Glomerular visceral epithelial cell (primary cell): ENCODE results near the gene RORC.
"Not testable (repeated sequence)": the region's sequence is repeated elsewhere in the genome, so short reads cannot be mapped to it uniquely, and the experiment has no call there.

ENCODE experiments used
- DNase-seq: peaks from one replicate; pipeline ENCODE4 v3.0.0-alpha.2; 2016; ENCODE audit errors: extremely low spot score

The RORC gene

DNA sequence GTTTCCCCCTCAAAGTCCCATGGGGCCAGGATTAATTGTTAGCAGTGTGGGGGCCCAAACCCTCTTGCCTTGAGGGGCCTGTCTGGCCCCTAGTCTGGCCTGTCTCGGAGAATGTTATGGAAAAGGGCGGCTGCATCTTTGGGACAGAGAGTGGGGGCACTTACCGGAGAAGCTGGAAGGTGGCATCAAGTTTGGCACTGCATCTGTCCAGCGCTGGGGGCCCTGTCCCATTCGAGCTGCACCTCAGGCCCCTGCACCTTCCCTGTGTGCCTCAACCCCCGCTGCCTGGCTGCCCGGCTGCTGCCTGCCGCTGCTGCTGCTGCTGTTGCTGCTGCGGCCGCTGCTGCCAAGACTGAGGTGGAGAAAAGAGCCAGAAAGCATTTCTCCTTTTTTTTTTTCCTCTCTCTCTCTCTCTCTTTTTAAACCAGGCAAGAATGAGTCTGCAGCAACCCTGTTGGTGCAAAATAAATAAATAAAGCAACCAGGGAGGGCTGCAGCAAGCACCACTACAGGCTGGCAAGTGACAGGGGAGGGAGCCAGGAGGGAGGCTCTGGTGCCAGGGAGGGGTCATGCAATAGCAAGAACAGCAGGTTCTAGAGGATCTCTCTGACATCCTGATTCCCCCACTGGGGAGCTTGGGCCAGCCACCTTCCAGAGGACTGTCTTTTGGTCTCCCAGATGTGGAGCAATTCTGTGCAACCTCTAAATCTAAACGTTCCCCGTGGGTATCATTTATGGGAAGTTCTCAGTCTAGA, 26.4 kb downstream of the RORC start, which contains the start of gene LINGO4:
Gene LINGO4 (minus strand): TSS at position 354 of the 755 bp plus-strand sequence. CDS start 2,715 bp downstream, outside the sequence.
- DNase-seq = no peak

DNA sequence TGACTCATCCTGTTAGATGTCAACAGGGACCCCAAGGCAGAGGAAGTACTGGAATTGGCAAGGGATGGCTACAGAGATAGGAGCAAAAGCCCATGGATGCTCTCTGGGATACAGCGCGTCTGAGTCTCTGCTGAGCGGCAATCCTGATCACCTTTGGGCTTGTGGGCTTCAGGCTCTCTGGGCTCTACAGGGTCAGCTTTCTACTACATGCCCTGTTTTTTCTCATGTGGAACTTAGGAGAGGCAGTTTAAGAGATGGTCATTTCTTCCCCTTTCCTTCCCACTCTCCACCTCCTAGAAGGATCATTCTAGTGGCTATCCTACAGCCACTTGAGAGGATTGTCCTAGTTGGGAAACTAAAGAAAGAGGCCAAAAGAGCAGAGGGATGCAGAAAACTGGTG, 27.7 kb downstream of the RORC start:
- no peak for DNase-seq

DNA sequence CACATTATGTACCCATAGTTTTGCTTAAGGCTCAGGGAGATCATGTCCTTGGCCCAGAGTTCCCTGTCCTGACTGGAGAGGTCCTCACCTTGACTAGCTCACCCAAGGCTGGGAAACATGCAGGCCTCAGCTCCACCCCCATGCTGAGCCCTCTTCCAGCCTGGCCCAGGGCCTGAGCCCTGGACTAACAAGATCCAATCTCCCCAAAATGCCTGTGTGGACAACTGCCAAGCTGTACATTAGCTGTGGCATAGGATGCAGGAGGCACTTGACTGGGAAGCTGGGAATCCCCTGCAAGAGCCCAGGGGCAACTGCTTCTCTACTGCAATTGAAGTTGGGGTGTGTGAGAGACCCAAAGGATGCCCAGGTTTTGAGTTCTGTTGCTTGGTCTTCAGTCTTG, 28.4 kb downstream of the RORC start:
- no peak for DNase-seq

DNA sequence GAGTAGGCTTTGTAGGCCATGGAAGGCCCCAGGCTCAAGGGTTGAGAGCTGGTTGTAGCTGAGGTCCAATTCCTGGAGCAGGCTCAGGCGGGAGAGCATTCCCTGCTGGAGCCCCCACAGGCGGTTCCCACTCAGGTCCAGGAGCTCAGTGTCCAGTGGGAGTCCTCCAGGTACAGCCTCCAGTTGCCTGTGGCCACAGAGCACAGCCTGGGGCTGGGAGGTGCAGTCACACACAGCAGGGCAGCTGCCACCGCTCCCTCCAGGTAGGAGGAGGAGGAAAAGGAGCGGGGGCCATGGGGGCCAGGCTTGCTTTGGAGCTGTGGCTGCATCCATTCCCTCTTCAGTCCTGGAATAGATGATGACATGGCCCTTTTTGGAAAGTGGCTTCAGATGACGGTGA, 29.2 kb downstream of the RORC start:
- no peak for DNase-seq

DNA sequence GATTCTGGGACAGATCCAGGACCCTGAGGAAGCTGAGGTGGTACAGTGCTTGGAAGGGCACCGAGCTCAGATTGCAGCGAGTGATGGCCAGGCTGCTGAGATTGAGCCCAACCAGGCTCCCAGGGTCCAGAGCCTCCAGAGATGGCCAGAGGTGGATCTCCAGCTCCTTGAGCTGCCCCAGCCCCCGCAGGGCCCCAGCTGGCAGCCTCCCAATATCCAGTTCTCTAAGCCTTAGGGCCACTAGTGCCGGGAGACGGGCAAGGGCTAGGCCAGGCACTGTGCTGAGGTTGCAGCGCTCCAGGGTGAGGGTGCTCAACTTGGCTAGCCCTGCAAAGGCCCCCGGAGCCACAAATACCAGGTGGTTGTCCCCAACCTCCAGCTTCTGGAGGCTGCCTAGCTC, 29.8 kb downstream of the RORC start:
- no peak for DNase-seq

DNA sequence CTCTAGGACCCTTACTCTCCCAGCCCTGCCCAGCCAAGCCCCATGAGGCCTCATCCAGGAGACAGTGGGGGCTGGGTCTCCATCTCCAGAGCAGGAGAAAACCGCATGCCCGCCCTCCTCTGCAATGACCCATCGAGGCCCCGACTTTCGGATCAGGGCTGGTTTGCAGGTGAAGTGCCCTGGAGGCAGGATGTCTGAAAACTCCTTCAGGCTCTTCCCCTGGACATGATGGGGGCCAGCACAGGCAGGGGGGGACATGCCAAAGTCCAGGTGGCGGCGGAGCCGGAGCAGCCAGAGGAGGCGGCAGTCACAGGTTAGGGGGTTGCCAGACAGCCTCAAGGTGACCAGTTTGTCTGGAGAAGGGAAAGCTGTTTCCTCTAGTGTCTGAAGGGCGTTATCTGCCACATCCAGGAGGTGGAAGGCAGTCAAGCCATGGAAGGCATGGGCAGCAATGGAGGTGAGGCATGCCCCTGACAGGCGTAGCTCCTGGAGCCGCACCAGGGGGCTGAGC, 30.2 kb downstream of the RORC start:
- no peak for DNase-seq

DNA sequence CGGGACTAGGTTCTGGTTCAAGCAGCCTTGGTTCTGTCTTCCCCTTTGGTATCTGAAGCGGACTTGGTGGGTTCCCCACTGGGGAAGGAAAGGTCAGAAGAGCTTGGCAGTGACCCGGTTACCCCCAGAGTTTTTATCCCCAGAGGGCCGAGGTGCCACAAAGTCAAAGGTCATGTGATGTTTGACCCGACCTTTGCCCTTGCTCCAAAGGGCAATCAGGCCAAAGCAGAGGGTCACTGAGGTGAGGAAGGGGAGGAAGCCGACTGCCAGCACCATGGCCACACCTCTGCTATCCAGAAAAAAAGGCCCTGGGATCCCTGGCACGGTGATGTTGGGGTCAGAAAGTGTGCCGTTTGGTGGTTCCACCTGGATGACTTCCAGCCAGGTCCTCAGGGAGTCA, 30.8 kb downstream of the RORC start:
- no peak for DNase-seq

DNA sequence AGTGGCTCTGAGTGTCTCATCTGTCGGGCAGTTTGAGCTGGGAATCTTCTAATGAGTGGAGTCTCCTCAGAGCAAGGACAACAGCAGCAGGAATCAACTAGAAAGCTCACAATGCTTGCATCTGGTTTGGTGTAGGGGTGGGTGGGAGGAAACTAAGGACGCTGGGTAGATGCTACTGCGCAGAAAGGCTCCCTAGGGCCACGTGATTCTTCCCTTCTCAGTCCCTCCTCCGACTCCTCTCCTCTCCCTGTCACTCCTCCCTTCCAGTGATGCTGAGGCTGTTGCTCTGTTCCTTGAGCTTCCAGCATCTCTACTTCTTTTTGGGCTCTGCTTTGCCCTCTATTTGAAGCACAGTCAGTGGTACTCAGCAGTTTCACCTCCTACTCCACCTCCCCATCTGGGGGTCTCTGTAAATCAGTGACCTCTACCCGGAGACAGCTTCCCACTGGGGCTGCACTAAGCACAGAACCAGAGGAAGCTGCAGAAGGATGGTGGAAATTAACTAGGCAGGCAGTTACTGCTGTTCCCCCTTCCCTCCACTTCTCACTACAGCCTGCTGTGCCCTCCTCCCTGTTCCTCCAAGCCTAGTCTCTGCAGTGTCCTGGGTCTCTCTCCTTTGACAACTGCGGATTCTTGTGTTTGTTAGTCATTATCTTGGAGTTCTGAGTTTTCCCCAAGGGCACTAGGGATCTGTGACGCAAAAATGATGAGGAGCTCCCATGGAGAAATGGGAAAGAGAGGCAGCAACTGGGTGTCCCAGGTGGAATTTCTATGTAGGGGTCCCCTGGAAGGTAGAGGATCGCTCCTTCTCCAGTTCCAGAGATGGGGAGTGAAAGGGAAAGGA, 32.2 kb downstream of the RORC start:
- no peak for DNase-seq

DNA sequence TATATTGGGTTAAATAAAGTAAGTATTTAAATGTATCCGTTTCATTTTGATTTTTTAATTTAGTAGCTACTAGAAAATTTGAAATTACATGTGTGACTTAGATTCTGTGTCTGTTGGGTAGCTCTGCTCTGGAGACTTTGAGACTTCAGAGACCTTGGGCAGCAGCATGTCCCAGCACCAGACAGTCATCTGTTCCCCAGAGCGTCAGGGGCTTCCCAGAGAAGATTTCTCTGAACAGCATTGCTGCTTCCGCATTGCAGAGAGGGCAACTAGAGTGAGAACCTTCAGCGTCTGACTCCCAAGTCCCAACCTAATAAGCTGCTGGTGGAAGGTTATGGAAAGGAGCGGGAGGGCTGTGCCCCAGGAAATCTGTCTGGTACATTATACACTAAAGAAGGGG, 33.0 kb downstream of the RORC start:
- DNase-seq = no peak

DNA sequence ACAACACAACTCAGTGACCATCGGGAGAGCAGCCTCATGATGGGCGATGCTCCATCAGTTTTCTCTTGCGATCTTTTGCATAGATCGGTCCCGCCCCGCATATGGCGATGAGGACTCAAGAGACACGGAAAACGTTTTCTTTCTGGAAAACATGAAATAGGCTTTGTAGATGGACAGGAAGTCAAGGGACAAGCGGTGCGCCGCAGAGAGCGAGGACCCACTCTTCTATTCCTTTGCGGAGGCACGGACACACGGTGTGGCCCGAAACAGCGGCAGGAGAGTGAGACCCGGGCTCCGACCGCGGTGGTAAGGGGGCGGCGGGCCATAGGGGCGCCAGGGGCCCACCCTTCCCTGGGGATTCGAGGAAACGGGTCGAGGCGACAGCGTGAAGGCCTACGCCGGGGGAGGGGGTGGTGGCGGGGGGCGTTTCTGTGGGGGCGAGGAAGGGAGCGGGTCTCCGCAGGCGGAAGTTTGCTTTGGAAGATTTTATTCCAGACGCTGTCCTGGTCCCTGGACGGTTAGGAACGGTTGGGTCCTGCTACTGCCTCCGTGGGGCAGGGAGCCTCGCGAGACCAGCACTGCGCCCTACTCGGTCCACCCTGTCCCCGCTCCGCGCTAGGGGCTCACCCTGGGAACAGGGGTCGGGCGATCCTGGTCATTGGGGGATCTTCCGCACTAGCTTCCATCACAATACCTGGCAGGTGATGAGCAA, 40.5 kb downstream of the RORC start:
- peak; percentile 24 for DNase-seq

DNA sequence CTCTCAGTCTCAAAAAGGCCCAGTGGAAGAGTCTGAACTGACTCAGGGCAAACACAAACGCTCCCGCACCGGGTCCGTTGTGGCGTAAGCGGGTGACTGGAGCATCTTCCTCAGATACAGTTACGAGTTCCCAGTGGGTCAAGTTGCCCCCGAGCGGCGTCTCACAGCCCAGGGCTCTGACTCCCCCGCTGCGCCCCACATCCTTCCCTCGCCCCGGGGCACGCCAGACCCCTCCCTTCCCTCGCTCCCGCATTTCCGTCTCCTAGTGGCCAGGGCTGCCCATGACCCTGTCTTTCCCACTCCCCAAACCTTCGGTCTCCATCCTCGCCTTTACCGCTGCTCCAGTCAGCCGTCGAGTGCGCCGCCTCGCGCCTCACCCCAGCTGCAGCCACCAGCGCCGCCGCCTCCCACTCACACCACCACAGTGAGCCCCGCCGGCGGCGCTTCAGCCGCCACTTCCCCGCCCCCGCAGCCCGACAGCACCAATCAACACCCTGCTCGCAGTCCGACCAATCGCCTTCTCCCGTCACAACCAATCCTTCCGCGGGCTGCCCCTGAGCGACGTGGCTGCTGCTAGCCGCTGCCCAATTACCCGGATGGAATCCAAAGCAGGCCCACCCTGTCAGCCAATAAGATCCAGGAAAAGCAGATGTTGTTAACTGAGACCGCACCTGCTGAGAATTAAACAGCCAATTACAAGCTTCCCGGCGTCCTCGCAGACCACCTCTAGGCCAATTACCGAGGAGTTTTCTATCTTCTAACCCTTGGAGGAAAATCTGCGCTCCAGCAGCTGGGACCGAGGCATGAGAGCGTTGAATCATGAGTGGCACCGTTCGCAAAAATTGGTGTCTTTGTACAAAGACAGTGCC, 41.3 kb downstream of the RORC start, which contains the start of gene TDRKH:
Gene TDRKH (minus strand): TSS at position 430 of the 869 bp plus-strand sequence. CDS start 7,478 bp downstream, outside the sequence.
- DNase-seq = peak; percentile 100

DNA sequence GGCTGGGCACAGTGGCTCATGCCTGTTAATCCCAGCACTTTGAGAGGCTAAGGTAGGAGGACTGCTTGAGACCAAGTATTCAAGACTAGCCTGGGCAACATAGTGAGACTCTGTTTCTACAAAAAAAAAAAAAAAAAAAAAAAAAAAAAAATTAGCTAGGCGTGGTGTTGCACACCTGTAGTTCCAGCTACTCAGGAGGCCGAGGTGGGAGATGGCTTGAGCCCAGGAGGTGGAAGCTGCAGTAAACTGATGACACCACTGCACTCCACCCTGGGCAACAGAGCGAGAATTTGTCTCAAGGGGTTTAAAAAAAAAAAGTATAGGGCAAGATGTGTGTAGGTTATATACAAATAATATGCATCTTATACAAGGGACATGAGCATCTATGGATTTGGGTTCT, 43.9 kb downstream of the RORC start:
- no peak for DNase-seq

DNA sequence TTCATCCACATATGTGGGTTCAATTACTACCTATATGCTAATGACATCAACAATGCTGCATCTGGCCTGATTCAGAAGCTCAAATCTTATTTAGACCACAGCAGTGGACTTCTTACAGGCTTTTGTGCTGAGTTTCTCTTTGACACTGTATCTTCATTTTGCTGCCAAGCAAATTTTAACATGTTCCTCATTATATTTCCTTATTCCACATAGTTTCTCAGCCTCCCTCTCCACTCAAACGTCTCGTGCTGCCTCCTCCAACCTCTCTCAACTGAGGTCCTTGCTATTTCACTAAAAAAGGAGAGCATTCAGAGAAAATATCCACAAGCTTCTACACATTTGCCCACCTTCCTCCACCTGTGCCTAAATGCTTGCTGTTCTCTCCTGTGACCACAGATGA, 47.8 kb downstream of the RORC start:
- DNase-seq = no peak

DNA sequence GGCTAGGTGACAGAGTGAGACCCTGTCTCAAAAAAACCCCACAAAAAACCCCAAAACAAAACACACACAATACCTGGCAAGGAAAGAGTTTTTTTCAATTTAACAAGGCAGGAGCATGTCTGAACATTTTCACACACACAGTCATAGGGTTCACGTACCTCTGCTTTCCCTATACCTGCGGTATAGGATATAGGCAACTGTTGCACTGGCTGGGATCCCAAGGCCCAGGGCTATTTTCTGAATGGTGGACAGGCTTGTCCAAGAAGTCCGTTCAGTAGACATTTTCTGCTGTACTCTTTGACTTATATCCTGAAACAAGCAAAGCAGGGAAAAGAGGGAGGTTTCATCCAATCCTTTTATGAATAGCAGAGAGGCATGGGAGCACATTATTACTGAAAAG, 48.9 kb downstream of the RORC start:
- no peak for DNase-seq

DNA sequence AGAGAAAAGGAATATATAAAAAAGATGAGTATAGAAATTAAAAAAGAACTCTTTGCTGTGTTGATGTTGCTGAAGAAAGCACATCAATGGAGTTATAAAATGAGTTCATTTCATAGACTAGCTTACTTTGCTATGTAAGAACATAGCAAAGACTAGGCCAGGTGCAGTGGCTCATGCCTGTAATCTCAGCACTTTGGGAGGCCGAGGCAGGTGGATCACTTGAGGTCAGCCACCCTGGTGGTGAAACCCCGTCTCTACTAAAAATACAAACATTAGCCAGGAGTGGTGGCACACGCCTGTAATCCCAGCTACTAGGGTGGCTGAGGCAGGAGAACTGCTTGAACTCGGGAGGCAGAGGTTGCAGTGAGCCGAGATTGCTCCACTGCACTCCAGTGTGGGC, 49.6 kb downstream of the RORC start:
- DNase-seq = not testable (repeated sequence)

DNA sequence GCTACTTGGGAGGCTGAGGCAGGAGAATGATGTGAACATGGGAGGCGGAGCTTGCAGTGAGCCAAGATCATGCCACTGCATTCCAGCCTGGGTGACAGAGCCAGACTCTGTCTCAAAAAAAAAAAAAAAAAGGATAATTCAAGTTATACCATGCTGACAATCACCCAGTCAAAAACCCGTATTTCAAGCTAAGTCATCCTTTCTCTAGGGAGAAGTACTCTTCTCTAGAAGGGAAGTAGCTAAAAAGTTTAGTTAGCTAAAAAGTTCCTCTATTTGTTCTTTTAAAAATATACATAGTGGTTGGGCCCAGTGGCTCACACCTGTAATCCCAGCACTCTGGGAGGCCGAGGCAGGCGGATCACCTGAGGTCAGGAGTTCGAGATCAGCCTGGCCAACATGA, 50.9 kb downstream of the RORC start:
- DNase-seq = not testable (repeated sequence)

DNA sequence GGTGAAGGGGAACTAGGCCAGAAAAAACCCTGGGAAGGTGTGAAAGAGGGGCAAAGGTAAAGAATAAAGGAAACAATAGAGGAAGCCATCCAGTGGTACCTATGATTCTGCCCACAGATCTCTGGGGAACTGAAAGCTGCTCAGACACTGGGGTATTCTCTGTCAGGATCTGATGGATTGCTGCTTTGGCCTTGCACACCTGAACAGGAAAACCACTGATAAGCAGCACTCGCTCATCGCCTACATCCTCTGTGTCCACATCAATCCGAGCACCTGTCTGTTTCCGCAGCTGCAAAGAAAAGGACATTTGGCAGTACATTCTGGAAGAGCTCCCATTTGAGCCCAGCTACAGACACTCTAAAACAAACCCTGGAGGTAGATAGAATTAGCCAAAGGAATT, 51.8 kb downstream of the RORC start:
- no peak for DNase-seq

DNA sequence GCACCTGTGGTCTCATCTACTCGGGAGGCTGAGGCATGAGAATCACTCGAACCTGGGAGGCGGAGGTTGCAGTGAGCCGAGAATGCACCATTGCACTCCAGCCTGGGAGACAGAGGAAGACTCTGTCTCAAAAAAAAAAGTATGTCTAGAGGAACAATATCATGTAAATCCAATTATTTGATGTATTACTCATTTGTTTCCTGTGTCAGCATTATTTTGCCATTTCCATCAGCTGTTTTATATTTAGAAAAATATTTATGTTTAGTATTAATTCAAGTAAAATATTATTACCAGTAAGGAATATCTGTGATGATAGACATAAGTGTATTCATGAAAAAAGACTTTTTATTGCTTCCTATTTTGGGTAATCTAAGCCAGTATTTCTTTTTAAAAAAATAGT, 54.3 kb downstream of the RORC start:
- DNase-seq = no peak

DNA sequence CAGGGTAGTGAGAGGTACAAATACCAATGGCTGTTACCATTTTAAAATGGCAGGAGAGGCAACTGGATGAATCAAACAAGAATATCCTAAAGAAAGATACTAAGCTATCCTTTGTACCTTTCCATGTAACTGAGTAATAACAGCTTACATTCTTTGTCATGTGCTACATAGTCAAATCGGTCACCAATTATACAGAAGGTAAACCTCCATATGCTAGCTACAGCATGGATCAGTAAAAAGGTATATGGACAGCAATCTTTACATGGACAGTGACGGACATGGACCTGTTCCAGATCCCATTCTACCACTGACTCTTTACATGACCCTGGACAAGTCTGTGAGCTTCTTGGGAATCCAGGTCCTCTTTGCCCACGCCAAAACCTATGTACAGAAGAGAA, 54.9 kb downstream of the RORC start:
- no peak for DNase-seq

DNA sequence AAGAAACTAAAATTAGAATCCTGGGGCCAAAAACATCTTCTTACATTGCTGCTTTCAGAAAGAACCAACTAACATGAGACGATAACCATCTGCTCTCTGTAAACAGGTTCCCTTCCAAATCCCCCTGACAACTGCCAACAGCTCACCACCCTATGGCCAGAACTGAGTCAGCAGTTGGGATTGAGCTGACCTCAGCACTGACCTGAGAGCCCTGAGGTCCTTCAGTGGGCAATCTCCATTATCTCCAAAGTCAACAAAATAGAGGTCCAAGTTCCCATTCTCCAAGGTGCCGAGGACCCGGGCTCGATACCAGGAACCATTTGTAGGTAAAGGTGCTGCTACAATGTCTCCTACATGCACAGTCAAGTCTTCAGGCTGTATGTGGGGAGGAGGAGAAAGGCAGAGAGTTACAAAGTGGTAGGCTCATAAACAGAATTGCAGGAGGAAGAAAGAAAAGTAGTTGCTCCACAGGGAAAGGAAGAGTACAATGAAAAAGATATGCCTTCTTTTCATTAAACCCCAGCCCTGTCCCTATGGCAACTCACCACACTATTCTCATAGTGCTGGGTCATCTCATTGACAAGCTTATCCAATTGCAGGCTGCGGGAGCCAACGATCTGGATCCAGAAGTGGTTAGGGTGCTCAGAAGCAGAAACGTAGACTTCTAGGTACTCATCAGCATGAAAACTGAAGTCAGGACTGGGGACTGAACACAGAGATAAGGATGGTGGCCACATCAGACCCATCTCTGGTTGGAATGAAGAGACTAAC, 55.5 kb downstream of the RORC start:
- DNase-seq = no peak
